ENCODE results near the gene PLEKHM3. TPM values are rescaled to one million over a fixed set of nuclear protein-coding genes. Genes with fewer than 3 reads are reported as not detected.

The PLEKHM3 gene
- total and polyA plus RNA-seq, 2 experiments from 2014 or later, result 3.9 to 8.8 TPM

GRCh38 chr2:208017721-208018120, 7.6 kb downstream of the PLEKHM3 start (continued):
- no peak for TF ChIP-seq REST (IDR thresholded peaks at IDR 0.05; ENCODE audit: unreplicated experiment)
- TF ChIP-seq EZH2 (IDR thresholded peaks at IDR 0.05; ENCODE audit: low read depth, unreplicated experiment), result no peak

GRCh38 chr2:208015475-208015874, 9.9 kb downstream of the PLEKHM3 start:
- H3K4me3 ChIP-seq, result no peak overlapping the region
- H3F3A ChIP-seq (replicated peaks; ENCODE audit: low read depth), result no peaks in the 10 kb centered on the region
- no peak overlapping the region for H3K4me2 ChIP-seq
- Mint-ChIP-seq H3K27me3 (ENCODE audit: insufficient read depth, low read depth, poor library complexity) (no peaks in the 10 kb centered on the region), H3K4me1 (peaks cover 9% of the 10 kb centered on the region), H3K27ac (no peak overlapping the region), H3K9me3 (no peaks in the 10 kb centered on the region), H3K4me3 (no peak overlapping the region), H3K36me3 (ENCODE audit: low read depth) (no peaks in the 10 kb centered on the region)
- no peaks in the 10 kb centered on the region for H3K27me3 ChIP-seq (ENCODE audit: insufficient read depth)
- H3K79me2 ChIP-seq (replicated peaks; ENCODE audit: insufficient read depth), result peaks cover 3% of the 10 kb centered on the region; the same call in 1 of the 2 replicates
- ATAC-seq (no peak), DNase-seq (ENCODE audit: low spot score) (no peak)
- no peaks in the 10 kb centered on the region; the same call in 1 of the 2 replicates for H3K4me1 ChIP-seq (ENCODE audit: insufficient read depth)
- no peaks in the 10 kb centered on the region for H4K20me1 ChIP-seq (replicated peaks; ENCODE audit: insufficient read depth)
- H3K36me3 ChIP-seq (ENCODE audit: insufficient read depth), result no peaks in the 10 kb centered on the region
- H3K9me2 ChIP-seq (ENCODE audit: insufficient read depth), result no peaks in the 10 kb centered on the region
- no peak overlapping the region for H2AFZ ChIP-seq
- H3K27ac ChIP-seq (ENCODE audit: low read depth), result no peak overlapping the region
- TF ChIP-seq NANOG (IDR thresholded peaks at IDR 0.05; ENCODE audit: borderline replicate concordance) (no peak), ZNF331 (CRISPR knock-in tag; IDR thresholded peaks at IDR 0.05; ENCODE audit: low read depth) (no peak), EZH2 (IDR thresholded peaks at IDR 0.05; ENCODE audit: low read depth, unreplicated experiment) (no peak), REST (IDR thresholded peaks at IDR 0.05; ENCODE audit: unreplicated experiment) (no peak), ZNF114 (CRISPR knock-in tag; IDR thresholded peaks at IDR 0.05) (no peak), STAT1 (IDR thresholded peaks at IDR 0.05; ENCODE audit: unreplicated experiment) (no peak), CREB1 (CRISPR knock-in tag; IDR thresholded peaks at IDR 0.05; ENCODE audit: low read depth) (no peak), POLR2AphosphoS5 (IDR thresholded peaks at IDR 0.05; ENCODE audit: low read depth) (no peak), CTCF (conservative IDR thresholded peaks at IDR 0.05; ENCODE audit: low read depth in 2 of 2) (no peak), EZH2phosphoT487 (IDR thresholded peaks at IDR 0.05; ENCODE audit: unreplicated experiment) (no peak), JUNB (IDR thresholded peaks at IDR 0.05; ENCODE audit: unreplicated experiment) (no peak)

Measured in GM23338 (cell line).